Lower leg skin (tissue), 4 donors: ENCODE measurements around the gene MYCBP2. TPM values are rescaled to one million over a fixed set of nuclear protein-coding genes. Genes with fewer than 3 reads are reported as not detected.

Source experiments
- DNase-seq, 2 donors: peaks; one replicate each; pipeline ENCODE4 v3.0.0-alpha.2; 2019; ENCODE audit warnings: low spot score in 2 of 2
- H3K4me3 ChIP-seq: fragments of 200-600 bp; sonication (generic); 2 replicates; pipeline ENCODE4 v1.5.1; 2017; ENCODE audit warnings: mild to moderate bottlenecking, low read depth; ENCODE audit not compliant: poor library complexity, severe bottlenecking
- CTCF ChIP-seq, 3 donors: fragments of 450-650 bp; IDR thresholded peaks; one replicate each; pipeline ENCODE4 v1.5.1; 2016; ENCODE audit warnings: antibody characterized with exemption in 3 of 3, mild to moderate bottlenecking in 3 of 3, moderate library complexity in 2 of 3
- POLR2A ChIP-seq, 2 donors: fragments of 450-650 bp; IDR thresholded peaks; one replicate each; pipeline ENCODE4 v1.6.1; 2016 to 2017; ENCODE audit warnings: antibody characterized with exemption in 2 of 2, mild to moderate bottlenecking in 1 of 2, moderate library complexity in 1 of 2
- WGBS, 2 donors: methylation state at CpG; one replicate each; pipeline ENCODE4 v1.1.5; 2018; 5-methylcytosine and 5-hydroxymethylcytosine counted together
- intact Hi-C: fragments of 100-400 bp; cut with DNase I; formaldehyde crosslinking; loops from one replicate; pipeline ENCODE4 v1.15.0; 2023; ENCODE audit warnings: low total_unique reads
- total RNA-seq, 4 donors: library from RNA; depleted of rRNA; stranded (reverse); fragments of >200 nt; gene quantifications; one replicate each; pipeline ENCODE4 v1.1.0, GENCODE V29; 2016

The MYCBP2 gene
- total RNA-seq, 4 donors from 2014 or later, result 189 to 242 (median 231) TPM

GRCh38 chr13:77099415-77099814 is 227.5 kb downstream of the MYCBP2 start:
- intact Hi-C loops, result no loop called here
- H3K4me3 ChIP-seq, result no peak overlapping the region
- no peak for TF ChIP-seq POLR2A (IDR thresholded peaks at IDR 0.05)
- no peak for TF ChIP-seq CTCF (IDR thresholded peaks at IDR 0.05)
- WGBS, 2 donors, result 82 to 87% methylated on average over 3 of the region's 3 CpGs
- no peak for DNase-seq

DNA sequence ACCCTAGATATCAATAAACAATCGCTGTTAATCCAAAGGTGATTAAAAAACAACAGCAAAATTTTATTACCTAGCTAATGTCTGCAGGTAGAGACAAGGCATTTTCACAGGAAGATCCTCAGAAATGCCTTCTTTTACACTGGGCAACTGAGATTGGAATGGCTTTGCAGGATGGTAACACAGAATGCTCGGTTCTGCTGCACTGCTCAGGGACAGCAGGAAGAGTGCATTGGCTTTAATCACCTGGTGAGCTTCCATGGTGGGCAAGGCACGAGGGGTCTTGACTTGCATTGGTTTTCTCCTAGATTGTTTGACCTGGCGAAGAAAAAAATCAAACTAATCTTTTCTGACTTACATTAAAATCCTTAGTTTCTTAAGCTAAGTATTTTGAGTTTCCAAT is 231.6 kb downstream of the MYCBP2 start:
- DNase-seq, result no peak
- intact Hi-C loops, result no loop called here
- TF ChIP-seq CTCF (IDR thresholded peaks at IDR 0.05) (no peak), POLR2A (IDR thresholded peaks at IDR 0.05) (no peak)
- WGBS, 2 donors, result 96 to 99% methylated on average over 4 of the region's 4 CpGs
- H3K4me3 ChIP-seq, result no peak overlapping the region

GRCh38 chr13:77094773-77095172 is 232.1 kb downstream of the MYCBP2 start:
- H3K4me3 ChIP-seq, result no peak overlapping the region
- TF ChIP-seq POLR2A (IDR thresholded peaks at IDR 0.05), result no peak
- TF ChIP-seq CTCF (IDR thresholded peaks at IDR 0.05), result no peak
- intact Hi-C loops, result no loop called here
- WGBS, 2 donors, result 94 to 98% methylated on average over 3 of the region's 3 CpGs
- DNase-seq, result no peak

- intact Hi-C loops, result no loop called here
- WGBS, 2 donors, result 59 to 68% methylated on average over 1 of the region's 1 CpG
- no peak for DNase-seq
- TF ChIP-seq CTCF (IDR thresholded peaks at IDR 0.05), result no peak
- H3K4me3 ChIP-seq, result no peak overlapping the region
Measured at GRCh38 chr13:77093735-77094134, 233.2 kb downstream of the MYCBP2 start.

DNA sequence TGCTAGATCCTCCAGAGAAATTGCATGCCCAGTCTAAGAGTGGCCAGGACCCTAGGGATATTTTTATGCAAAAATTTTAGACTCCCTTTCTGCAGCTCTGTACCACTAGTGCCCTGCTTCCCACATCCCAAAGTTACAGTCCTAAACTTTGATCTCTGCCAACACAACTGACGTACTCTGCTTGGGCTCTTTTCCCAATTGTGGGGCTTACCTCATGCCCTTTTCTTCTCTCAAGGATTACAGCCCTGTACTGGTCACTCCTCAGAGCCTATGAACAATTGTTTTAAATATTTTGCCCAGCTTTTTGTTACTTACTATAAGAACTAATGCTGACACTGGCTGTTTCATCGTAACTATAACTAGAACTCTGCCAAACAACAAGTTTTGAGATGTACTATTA is 242.1 kb downstream of the MYCBP2 start:
- TF ChIP-seq CTCF (IDR thresholded peaks at IDR 0.05), result no peak
- TF ChIP-seq POLR2A (IDR thresholded peaks at IDR 0.05), result no peak
- no peak overlapping the region for H3K4me3 ChIP-seq
- 98 to 99% methylated on average over 2 of the region's 2 CpGs for WGBS, 2 donors
- intact Hi-C loops, result no loop called here
- no peak for DNase-seq

DNA sequence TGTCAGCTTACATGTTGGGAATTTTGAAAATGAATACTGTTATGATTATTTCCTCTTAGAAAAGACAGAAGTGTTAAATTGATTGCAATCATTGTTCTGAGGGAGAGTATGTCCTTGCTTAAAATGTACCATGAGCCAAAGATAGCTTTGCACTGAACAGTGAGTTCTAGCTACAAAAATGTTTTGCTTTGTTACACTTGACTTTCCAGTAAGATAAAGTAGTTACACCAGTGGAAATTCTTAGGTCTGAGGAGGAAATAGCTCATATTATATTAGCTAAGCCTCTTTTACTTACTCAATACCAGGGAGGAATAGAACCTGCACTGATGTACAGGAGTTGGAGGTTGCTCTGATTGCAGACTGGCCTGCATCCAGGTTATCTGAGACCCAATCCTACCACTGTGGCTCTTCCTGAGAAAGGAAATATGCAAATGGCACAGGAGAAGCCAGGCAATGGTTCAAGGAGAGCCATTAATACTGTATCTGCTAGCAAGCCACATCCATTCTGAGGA is 246.9 kb downstream of the MYCBP2 start:
- no peak for TF ChIP-seq POLR2A (IDR thresholded peaks at IDR 0.05)
- no peak for TF ChIP-seq CTCF (IDR thresholded peaks at IDR 0.05)
- intact Hi-C loops, result no loop called here
- no peak for DNase-seq
- no peak overlapping the region for H3K4me3 ChIP-seq
